Suprapubic skin (tissue), 4 donors: Measurements from ENCODE around the gene CYP4F8. TPM values are rescaled to one million over a fixed set of nuclear protein-coding genes. Genes with fewer than 3 reads are reported as not detected.

Source experiments
- DNase-seq, 2 donors: peaks; one replicate each; pipeline ENCODE4 v3.0.0-alpha.2; 2019; ENCODE audit warnings: low spot score in 2 of 2
- H3K27ac ChIP-seq: fragments of 200-600 bp; sonication (generic); one replicate; pipeline ENCODE4 v1.5.1; 2019
- H3K27me3 ChIP-seq: fragments of 200-600 bp; sonication (generic); one replicate; pipeline ENCODE4 v1.5.1; 2019
- H3K36me3 ChIP-seq: fragments of 200-600 bp; sonication (generic); one replicate; pipeline ENCODE4 v1.5.1; 2019
- H3K4me1 ChIP-seq: fragments of 200-600 bp; sonication (generic); one replicate; pipeline ENCODE4 v1.5.1; 2019
- H3K4me3 ChIP-seq: fragments of 200-600 bp; sonication (generic); one replicate; pipeline ENCODE4 v1.5.1; 2019; ENCODE audit warnings: mild to moderate bottlenecking
- H3K9me3 ChIP-seq: fragments of 200-600 bp; sonication (generic); one replicate; pipeline ENCODE4 v1.5.1; 2019
- CTCF ChIP-seq, 2 donors: fragments of 200-600 bp in 1 of 2; fragments of 450-650 bp in 1 of 2; sonication (generic) in 1 of 2; IDR thresholded peaks; one replicate each; pipeline ENCODE4 v1.5.1; 2016 to 2019; ENCODE audit warnings: antibody characterized with exemption in 2 of 2, mild to moderate bottlenecking in 1 of 2, moderate library complexity in 1 of 2
- EP300 ChIP-seq: sonication (generic); formaldehyde crosslinking; IDR thresholded peaks from one replicate; pipeline ENCODE4 v1.6.1; 2017; ENCODE audit warnings: antibody characterized with exemption
- POLR2A ChIP-seq, 2 donors: fragments of 450-650 bp; IDR thresholded peaks; one replicate each; pipeline ENCODE4 v1.6.1; 2017; ENCODE audit warnings: antibody characterized with exemption in 2 of 2, mild to moderate bottlenecking in 2 of 2, moderate library complexity in 2 of 2
- POLR2AphosphoS5 ChIP-seq, 3 donors: sonication (generic); formaldehyde crosslinking; IDR thresholded peaks; one replicate each; pipeline ENCODE4 v1.6.1; 2017; ENCODE audit warnings: antibody characterized with exemption in 3 of 3
- WGBS: methylation state at CpG from one replicate; pipeline ENCODE4 v1.1.5; 2018; 5-methylcytosine and 5-hydroxymethylcytosine counted together
- total RNA-seq, 4 donors: library from RNA; depleted of rRNA; stranded (reverse); fragments of >200 nt; gene quantifications; one replicate each; pipeline ENCODE4 v1.1.0, GENCODE V29; 2016

CYP4F8 gene
- total RNA-seq, 4 donors from 2014 or later, result 14.5 to 18.7 (median 14.9) TPM

GRCh38 chr19:15583346-15583745 lies 31.7 kb upstream of the CYP4F8 start:
- H3K27me3 ChIP-seq, result peaks cover 25% of the 10 kb centered on the region
- WGBS, result 72% methylated on average over 12 of the region's 12 CpGs
- H3K4me1 ChIP-seq, result peaks cover 7% of the 10 kb centered on the region
- no peaks in the 10 kb centered on the region for H3K9me3 ChIP-seq
- H3K4me3 ChIP-seq, result no peak overlapping the region
- no peak for TF ChIP-seq CTCF (IDR thresholded peaks at IDR 0.05)
- no peak for TF ChIP-seq POLR2A (IDR thresholded peaks at IDR 0.05)
- TF ChIP-seq EP300, result no peak
- no peak for TF ChIP-seq POLR2AphosphoS5 (IDR thresholded peaks at IDR 0.05)
- H3K36me3 ChIP-seq, result no peaks in the 10 kb centered on the region
- peak in 1 of 2 donors; percentile 16 for DNase-seq
- no peak overlapping the region for H3K27ac ChIP-seq

- no peak for TF ChIP-seq POLR2AphosphoS5 (IDR thresholded peaks at IDR 0.05)
- no peak for TF ChIP-seq EP300
- TF ChIP-seq CTCF (IDR thresholded peaks at IDR 0.05), result no peak
- TF ChIP-seq POLR2A (IDR thresholded peaks at IDR 0.05), result no peak
- Histone ChIP-seq H3K27ac (no peak overlapping the region), H3K4me1 (peaks cover 7% of the 10 kb centered on the region), H3K36me3 (no peaks in the 10 kb centered on the region), H3K27me3 (peaks cover 25% of the 10 kb centered on the region), H3K9me3 (no peaks in the 10 kb centered on the region), H3K4me3 (no peak overlapping the region)
- WGBS, result 36% methylated on average over 8 of the region's 10 CpGs
- DNase-seq, result no peak
Measured at GRCh38 chr19:15584095-15584494, 30.9 kb upstream of the CYP4F8 start.

- peak; percentile 78 to 87 for DNase-seq
- TF ChIP-seq CTCF (IDR thresholded peaks at IDR 0.05) (peak; percentile 68 to 91), POLR2AphosphoS5 (IDR thresholded peaks at IDR 0.05) (no peak)
- H3K36me3 ChIP-seq, result no peaks in the 10 kb centered on the region
Measured at GRCh38 chr19:15584541-15585115, 30.4 kb upstream of the CYP4F8 start.

DNA sequence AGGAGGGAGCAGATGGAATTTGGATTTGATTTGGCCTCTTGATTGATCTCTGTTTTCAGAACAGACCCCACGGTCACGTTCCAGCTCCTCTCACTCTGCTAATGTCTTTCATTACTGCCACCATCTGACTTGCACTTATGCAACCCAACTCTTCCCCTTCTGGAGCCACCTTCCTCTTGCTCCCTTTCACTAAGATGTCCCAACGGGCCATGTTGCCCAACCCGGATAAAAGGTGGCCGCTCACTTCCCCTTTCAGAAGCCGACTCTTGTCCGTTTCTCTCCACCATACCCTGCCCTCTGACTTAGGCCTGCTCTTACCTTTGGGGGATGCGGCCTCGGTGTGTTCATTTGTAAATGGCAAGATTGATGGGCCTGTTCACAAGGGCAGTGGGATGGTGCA lies 27.4 kb upstream of the CYP4F8 start:
- peaks cover 29% of the 10 kb centered on the region for H3K27me3 ChIP-seq
- 79% methylated on average over 9 of the region's 9 CpGs for WGBS
- peaks cover 7% of the 10 kb centered on the region for H3K4me1 ChIP-seq
- H3K4me3 ChIP-seq, result no peak overlapping the region
- H3K9me3 ChIP-seq, result no peaks in the 10 kb centered on the region
- DNase-seq, result peak in 1 of 2 donors; percentile 45
- TF ChIP-seq CTCF (IDR thresholded peaks at IDR 0.05) (no peak), POLR2A (IDR thresholded peaks at IDR 0.05) (no peak), POLR2AphosphoS5 (IDR thresholded peaks at IDR 0.05) (no peak), EP300 (no peak)
- H3K27ac ChIP-seq, result no peak overlapping the region
- no peaks in the 10 kb centered on the region for H3K36me3 ChIP-seq

More at GRCh38 chr19:15584541-15585115, 30.4 kb upstream of the CYP4F8 start:
- peaks cover 25% of the 10 kb centered on the region for H3K27me3 ChIP-seq
- no peak overlapping the region for H3K27ac ChIP-seq
- no peaks in the 10 kb centered on the region for H3K9me3 ChIP-seq
- no peak overlapping the region for H3K4me3 ChIP-seq
- H3K4me1 ChIP-seq, result peaks cover 7% of the 10 kb centered on the region
- 9% methylated on average over 22 of the region's 35 CpGs for WGBS

GRCh38 chr19:15588265-15588664 lies 26.8 kb upstream of the CYP4F8 start:
- DNase-seq, result no peak
- no peak overlapping the region for H3K27ac ChIP-seq
- H3K9me3 ChIP-seq, result no peaks in the 10 kb centered on the region
- H3K27me3 ChIP-seq, result peaks cover 26% of the 10 kb centered on the region
- no peaks in the 10 kb centered on the region for H3K36me3 ChIP-seq
- WGBS, result 50% methylated on average over 1 of the region's 1 CpG
- TF ChIP-seq POLR2AphosphoS5 (IDR thresholded peaks at IDR 0.05) (no peak), POLR2A (IDR thresholded peaks at IDR 0.05) (no peak), EP300 (no peak), CTCF (IDR thresholded peaks at IDR 0.05) (no peak)
- peaks cover 7% of the 10 kb centered on the region for H3K4me1 ChIP-seq
- H3K4me3 ChIP-seq, result no peak overlapping the region
